Measurements from ENCODE around the gene GKN1.

GRCh38 chr2:68940369-68940768, 34.1 kb upstream of the GKN1 start:
- TF ChIP-seq CTCF (IDR thresholded peaks at IDR 0.05) (no peak), POLR2A (IDR thresholded peaks at IDR 0.05; ENCODE audit: low read depth) (no peak), EP300 (IDR thresholded peaks at IDR 0.05) (no peak)

Data from esophagus muscularis mucosa (tissue), 4 donors.